ENCODE measurements around the gene TMEM170B.

TMEM170B gene

GRCh38 chr6:11622156-11622555 lies 84.6 kb downstream of the TMEM170B start:
- TF ChIP-seq CTCF (IDR thresholded peaks at IDR 0.05; ENCODE audit: control insufficient read depth, extremely low read depth, insufficient read depth), result no peak
- DNase-seq (ENCODE audit: low read depth), result no peak

GRCh38 chr6:11623272-11623671 lies 85.7 kb downstream of the TMEM170B start:
- TF ChIP-seq CTCF (IDR thresholded peaks at IDR 0.05; ENCODE audit: control insufficient read depth, extremely low read depth, insufficient read depth), result no peak
- no peak for DNase-seq (ENCODE audit: low read depth)
- H3K4me3 ChIP-seq (ENCODE audit: low read depth, low read length), result no peak overlapping the region

More at GRCh38 chr6:11622156-11622555, 84.6 kb downstream of the TMEM170B start:
- no peak overlapping the region for H3K4me3 ChIP-seq (ENCODE audit: low read depth, low read length)

- H3K4me3 ChIP-seq (ENCODE audit: low read depth, low read length), result no peak overlapping the region
- DNase-seq (ENCODE audit: low read depth), result no peak
- no peak for TF ChIP-seq CTCF (IDR thresholded peaks at IDR 0.05; ENCODE audit: control insufficient read depth, extremely low read depth, insufficient read depth)
Measured at GRCh38 chr6:11625302-11625701, 87.8 kb downstream of the TMEM170B start.

GRCh38 chr6:11626356-11626755 lies 88.8 kb downstream of the TMEM170B start:
- no peak for DNase-seq (ENCODE audit: low read depth)
- H3K4me3 ChIP-seq (ENCODE audit: low read depth, low read length), result no peak overlapping the region
- TF ChIP-seq CTCF (IDR thresholded peaks at IDR 0.05; ENCODE audit: control insufficient read depth, extremely low read depth, insufficient read depth), result no peak

GRCh38 chr6:11628562-11628961 lies 91.0 kb downstream of the TMEM170B start:
- no peak overlapping the region for H3K4me3 ChIP-seq (ENCODE audit: low read depth, low read length)
- no peak for TF ChIP-seq CTCF (IDR thresholded peaks at IDR 0.05; ENCODE audit: control insufficient read depth, extremely low read depth, insufficient read depth)
- no peak for DNase-seq (ENCODE audit: low read depth)

GRCh38 chr6:11631008-11631407 lies 93.5 kb downstream of the TMEM170B start:
- TF ChIP-seq CTCF (IDR thresholded peaks at IDR 0.05; ENCODE audit: control insufficient read depth, extremely low read depth, insufficient read depth), result no peak
- no peak overlapping the region for H3K4me3 ChIP-seq (ENCODE audit: low read depth, low read length)
- no peak for DNase-seq (ENCODE audit: low read depth)

- no peak overlapping the region for H3K4me3 ChIP-seq (ENCODE audit: low read depth, low read length)
- no peak for DNase-seq (ENCODE audit: low read depth)
- no peak for TF ChIP-seq CTCF (IDR thresholded peaks at IDR 0.05; ENCODE audit: control insufficient read depth, extremely low read depth, insufficient read depth)
Measured at GRCh38 chr6:11631539-11631938, 94.0 kb downstream of the TMEM170B start.
